ENCODE data around the gene LOC101059915.

LOC101059915 gene

GRCh38 chrX:71667328-71668247 is at the start of gene LOC101059915:
LOC101059915 (plus strand) TSS chrX:71667546.
- DNase-seq (ENCODE audit: low read depth in 4 of 4, low spot score in 1 of 4): no peak

DNA sequence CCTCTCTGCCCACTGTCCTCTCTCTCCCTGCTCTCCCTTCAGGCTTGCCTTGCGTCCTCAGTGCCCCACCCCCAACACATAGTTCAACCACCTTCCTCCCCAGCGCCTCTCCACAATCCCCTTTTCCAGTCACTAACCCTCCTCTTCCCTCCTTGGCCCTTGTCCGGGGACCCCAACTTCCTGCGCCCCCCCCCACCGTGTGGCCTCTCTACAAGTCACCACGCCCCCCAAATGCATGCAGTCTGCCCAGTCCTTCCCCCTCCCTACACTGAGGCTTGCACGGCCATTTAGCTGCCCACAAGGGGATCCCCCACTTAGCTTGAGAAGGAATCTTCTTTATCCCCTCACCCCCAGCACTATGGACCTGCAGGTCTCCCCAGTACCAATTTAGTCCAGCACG is 49.6 kb upstream of the LOC101059915 start:
- DNase-seq (ENCODE audit: low read depth in 4 of 4, low spot score in 1 of 4): no peak

DNA sequence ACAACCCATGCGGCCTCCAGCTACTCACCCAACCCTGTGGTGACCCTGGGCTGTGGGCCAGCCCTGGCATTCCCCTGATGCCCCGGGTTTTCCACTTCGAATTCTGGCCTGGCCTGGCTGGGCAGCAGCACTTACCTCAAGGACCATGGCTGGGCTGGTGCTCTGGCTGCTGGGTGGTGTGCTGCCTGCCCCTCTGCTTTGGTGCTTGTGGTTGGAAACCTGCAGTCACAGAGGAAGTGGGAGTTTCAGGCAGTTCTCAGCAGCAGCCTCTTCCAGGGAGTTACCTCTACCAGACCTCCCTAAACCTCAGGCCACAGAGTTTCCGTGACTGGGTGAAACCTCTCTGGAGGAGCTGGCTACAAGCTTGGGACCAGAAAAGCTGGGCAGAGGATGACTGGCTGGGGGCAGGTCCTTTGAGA is 49.0 kb upstream of the LOC101059915 start, which contains the start of gene CXCR3:
TSS of gene CXCR3 (minus strand) at position 209 of the 419 bp plus-strand sequence. CDS start at position 147, 62 bp downstream.
- DNase-seq (ENCODE audit: low read depth in 4 of 4, low spot score in 1 of 4): peak; percentile 24 to 71 (median 34)

- DNase-seq (ENCODE audit: low read depth in 4 of 4, low spot score in 1 of 4): no peak
These were observed 48.6 kb upstream of the LOC101059915 start for GRCh38 chrX:71618787-71619186.

DNA sequence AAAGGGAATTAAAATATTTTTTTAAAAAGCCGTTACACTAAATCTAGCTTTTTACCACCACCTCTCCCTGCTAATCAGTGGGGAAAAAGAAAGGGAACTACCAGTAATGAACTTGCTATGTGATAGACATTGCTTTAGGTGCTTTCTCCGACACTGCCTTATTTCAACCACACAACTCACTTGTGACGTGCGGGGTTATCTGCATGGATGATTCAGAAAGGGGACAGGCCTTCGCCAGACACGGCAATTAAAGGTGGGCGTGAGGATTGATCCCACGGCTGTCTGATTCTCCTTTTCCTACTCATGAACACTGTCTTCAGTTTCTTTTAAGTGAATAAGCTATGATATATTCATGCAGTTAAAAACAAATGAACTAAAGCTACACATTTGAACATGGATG is 48.2 kb upstream of the LOC101059915 start:
- DNase-seq (ENCODE audit: low read depth in 4 of 4, low spot score in 1 of 4): peak; percentile 27 to 57 (median 36)

- no peak for DNase-seq (ENCODE audit: low read depth in 4 of 4, low spot score in 1 of 4)
These were observed 47.4 kb upstream of the LOC101059915 start for GRCh38 chrX:71619986-71620385.

DNA sequence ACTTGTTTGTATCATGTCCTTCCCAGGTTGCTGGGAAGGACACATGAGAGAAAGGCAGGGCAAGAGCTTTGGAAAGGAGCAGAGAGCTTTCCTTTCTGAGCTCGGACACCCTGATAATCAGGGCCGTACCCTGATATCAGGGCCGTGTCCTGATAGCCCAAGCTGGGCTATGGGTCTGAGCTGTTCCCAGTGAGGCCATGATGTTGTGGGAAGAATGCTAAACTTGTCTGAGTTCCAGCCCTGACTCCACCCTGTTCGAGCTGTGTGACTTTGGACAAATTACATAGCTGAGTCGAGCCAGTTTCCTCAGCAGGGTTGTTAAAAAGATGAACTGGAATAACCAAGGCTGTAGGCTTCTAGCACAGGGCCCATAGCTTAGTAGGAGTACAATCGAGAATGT is 45.7 kb upstream of the LOC101059915 start:
- no peak for DNase-seq (ENCODE audit: low read depth in 4 of 4, low spot score in 1 of 4)

DNA sequence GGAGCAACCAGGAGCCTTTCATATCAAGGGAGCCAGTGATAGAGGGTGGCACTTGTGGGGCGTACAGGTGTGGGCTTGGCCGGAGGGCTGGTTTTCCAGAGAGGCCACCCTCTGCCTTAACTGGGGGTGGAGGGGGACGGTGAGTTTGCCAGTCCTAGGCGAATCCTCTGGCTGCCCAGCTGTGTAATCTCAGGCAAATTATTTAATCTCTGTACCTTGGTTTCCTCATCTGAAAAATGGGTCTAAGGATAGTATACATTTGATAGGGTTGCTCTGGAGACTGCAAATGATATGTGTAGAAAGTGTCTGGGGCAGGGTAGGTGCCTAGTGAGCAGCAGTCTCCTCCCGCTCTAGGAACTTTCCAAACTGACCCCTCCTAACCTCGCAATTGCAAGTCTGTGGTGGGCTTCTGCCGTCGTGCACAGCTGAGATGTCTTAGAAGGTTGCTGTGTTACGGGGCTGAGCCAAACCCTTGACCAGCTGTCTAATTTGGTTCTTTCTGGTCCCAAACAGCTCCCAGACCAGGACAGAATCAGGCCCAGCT is 45.2 kb upstream of the LOC101059915 start:
- DNase-seq (ENCODE audit: low read depth in 4 of 4, low spot score in 1 of 4): no peak

DNA sequence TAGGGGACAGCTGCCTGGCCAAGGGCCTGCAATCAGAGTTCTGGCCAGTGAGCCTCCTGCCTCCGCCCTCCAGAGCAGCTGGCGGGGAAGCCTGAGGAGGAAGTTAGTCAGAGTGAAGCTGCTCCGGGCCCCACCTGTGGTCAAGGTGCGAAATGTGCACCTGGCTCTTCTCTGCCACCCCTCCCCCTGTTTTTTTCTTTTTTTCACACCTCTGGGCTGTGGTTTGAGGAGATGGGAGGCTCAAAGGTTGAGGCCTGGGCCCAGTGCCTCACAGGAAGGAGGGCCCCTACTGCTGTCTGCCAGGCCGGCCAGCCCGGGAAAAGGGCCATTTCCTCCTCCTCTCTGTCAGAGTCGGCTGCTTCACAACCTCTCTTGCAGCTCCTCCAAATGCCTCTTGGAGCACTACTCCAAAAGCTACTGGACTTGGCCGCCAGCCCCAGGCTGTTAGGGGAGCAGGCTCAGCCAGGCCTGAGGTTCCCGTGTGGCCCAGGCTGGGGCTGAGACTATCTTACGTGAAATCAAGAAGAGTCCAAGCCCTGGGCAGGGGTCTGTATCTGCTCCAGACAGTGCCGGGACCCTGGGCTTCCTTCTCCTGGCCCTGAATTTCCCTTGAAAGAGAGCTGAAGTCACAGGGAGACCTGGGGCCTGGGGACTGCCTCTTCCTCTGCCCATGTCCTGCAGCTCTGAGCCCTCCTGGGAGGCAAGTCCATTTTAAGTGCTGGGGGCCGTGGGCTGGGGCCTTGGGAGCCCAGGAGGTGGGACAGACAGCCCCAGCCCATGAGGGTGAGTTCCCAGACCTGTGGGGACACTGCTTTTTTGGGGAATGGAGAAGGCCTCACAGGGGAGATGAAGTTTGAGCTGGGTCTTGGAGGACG is 44.5 kb upstream of the LOC101059915 start:
- DNase-seq (ENCODE audit: low read depth in 4 of 4, low spot score in 1 of 4): peak; percentile 24 to 58 (median 34)

DNA sequence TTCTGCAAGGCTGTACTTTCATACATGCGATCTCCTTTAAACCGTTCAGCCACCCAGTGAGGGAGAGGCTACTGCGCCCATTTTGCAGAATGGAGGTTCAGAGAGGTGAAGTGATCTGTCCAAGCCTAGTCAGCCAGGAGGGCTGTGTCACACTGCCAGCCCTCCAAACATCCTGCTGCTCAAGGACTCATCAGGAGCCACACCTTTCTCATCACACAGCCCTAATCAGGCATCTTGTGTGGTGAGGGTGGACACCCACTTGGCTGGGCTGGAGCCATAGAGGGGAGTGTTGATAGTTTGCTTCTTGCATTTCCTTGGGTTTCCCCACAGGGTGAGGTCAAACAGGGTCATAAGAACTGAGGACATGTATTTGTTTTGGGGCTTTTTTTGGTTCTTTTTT is 43.6 kb upstream of the LOC101059915 start:
- no peak for DNase-seq (ENCODE audit: low read depth in 4 of 4, low spot score in 1 of 4)

DNA sequence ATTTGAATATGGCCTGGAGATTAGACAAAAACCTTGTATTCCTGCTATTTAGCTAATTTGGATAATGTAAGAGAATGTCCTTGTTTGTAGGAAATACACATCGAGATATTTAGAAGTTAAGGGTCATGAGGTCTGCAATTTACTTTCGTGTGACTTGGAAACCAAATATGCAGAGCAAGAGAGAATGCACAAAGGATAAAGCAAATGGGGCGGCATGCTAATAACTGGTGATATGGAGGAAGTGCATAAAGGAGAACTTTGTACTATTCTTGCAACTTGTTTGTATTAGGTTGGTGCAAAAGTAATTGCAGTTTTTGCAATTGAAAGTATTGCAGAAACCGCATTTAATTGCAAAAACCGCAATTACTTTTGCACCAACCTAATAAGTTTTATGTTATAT is 41.9 kb upstream of the LOC101059915 start:
- no peak for DNase-seq (ENCODE audit: low read depth in 4 of 4, low spot score in 1 of 4)

DNA sequence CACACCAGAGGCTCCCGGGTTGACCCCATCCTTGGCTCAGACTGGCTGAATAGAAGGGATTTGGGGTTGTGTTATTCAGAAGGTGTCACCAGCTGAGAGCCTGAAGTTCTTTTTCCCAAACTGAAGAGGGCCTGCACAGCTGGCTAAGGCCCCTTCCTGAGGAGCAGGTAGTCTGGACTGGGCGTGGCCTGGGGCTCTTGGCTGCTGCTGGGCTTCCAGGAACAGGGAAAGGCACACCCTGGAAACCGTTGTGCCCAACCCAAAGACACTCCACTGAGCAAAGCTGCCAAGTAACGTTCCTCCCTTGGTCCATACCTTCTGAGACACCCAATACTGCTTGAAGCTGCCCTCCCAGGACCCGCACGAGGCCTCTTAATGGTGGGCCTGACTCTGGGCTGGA is 40.8 kb upstream of the LOC101059915 start:
- no peak for DNase-seq (ENCODE audit: low read depth in 4 of 4, low spot score in 1 of 4)

- DNase-seq (ENCODE audit: low read depth in 4 of 4, low spot score in 1 of 4): no peak
These were observed 39.5 kb upstream of the LOC101059915 start for GRCh38 chrX:71627588-71628404.

DNA sequence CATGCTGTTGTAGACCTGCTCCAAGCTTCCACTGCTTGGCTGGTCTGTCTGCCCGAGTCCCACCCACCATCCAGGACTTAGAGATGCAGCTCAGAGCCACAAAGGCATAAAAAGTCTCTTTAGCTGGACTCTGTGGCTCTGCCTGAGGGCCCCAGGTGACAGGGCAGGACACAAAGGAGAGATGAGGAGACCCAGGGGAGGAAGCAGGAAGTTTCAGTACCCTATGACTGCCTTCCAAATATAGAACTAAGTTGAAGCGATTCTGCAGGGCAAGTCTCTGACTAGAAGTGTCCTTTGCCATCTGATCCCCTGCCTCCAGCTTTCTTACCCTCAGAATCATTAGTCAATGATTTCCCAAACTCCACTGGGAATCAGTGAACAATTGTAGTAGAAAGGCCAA is 37.9 kb upstream of the LOC101059915 start:
- DNase-seq (ENCODE audit: low read depth in 4 of 4, low spot score in 1 of 4): no peak

- DNase-seq (ENCODE audit: low read depth in 4 of 4, low spot score in 1 of 4): no peak
These were observed 34.3 kb upstream of the LOC101059915 start for GRCh38 chrX:71632923-71633657.

GRCh38 chrX:71634366-71634765 is 33.0 kb upstream of the LOC101059915 start:
- no peak for DNase-seq (ENCODE audit: low read depth in 4 of 4, low spot score in 1 of 4)

DNA sequence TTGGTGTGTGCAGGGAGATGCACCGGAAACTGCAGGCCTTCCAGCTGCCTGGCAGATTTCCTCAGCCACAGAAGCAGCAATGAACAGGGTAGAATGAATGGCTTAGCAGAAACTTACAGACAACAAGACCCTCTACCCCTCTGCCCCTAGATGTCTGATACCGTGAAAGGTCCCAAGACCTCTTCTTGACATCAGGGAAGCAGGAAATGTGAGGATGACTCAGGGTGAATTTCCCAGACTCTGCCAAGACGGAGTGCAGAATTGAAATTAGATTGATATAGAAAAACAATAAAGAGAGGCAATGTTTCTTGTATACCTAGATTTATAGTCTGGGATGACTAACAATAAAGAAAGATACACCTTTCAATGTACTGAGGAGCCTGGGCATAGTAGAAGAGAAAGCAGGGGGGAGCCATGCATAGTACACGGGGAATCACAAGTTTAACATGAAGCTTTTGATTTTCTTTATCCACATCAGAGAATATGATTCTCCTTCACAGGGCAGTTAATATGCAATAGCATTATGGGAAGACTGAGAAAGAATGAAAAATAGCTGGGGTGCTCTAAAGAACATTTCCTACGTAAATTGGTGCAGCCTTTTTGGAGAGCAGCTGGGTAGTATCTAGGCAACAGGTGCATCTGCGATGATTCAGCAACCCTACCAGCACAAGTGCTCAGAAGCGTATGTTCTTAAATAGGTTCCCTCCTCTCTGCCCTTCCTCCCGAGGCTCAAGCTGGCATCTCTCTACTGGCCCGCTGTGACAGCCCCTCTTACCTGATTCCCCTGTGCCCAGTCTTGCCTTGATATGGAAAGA is 30.7 kb upstream of the LOC101059915 start:
- no peak for DNase-seq (ENCODE audit: low read depth in 4 of 4, low spot score in 1 of 4)

DNA sequence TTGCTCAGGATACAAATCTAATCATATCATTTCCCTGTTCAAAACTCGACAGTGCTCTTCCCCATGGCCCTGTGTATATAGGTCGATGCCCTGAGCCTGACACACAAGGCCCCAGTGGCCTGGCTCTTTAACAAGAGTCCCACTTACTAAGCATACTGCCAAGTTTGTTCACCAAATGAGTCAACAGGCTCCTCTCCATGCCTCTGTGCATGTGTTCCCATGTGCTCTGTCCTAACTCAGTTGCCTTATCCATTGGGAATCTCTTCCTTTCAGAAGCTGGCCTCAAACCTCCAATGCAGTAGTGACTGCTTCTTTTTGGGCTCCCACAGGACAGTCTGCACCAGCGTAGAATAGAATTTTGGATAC is 30.1 kb upstream of the LOC101059915 start:
- no peak for DNase-seq (ENCODE audit: low read depth in 4 of 4, low spot score in 1 of 4)

DNA sequence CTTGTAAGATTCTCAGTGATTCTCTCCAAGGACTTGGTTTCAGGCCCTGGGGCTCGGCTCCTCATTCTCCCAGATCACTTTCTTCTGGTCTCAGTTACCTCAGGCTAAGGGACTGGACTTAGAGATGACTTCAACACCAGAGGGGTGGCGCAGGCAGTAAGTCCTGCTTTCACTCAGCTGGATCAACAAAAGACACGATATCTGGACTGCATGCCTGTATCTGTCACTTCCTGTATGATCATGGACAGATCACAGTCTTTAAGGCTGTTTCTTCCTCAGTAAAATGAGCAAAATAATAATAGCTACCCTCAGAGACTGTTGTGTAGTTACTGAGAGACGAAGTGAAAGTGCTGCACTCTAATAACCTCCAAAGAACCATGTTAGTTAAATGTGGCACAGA is 29.5 kb upstream of the LOC101059915 start:
- DNase-seq (ENCODE audit: low read depth in 4 of 4, low spot score in 1 of 4): no peak

Measured in stimulated activated CD4-positive, alpha-beta T cell treated with anti-CD3 and anti-CD28 coated beads, Interleukin-1b, Interleukin-23, amount 100 ng/mL, for 24 hours (primary cell).